ENCODE measurements around the gene ARID1B. TPM values are rescaled to one million over a fixed set of nuclear protein-coding genes. Genes with fewer than 3 reads are reported as not detected.

The ARID1B gene
- 10 to 100 TPM; 79.3 to 84.6 TPM for total RNA-seq
- long read RNA-seq, donor 1, full-length matches to known transcripts: 17 of 32 reads
- long read RNA-seq, donor 1, partial matches to known transcripts: 5 of 32 reads
- long read RNA-seq, donor 1, other reads (novel, unspliced or antisense): 10 of 32 reads
- long read RNA-seq, donor 2, full-length matches to known transcripts: 9 of 16 reads
- long read RNA-seq, donor 2, partial matches to known transcripts: 3 of 16 reads
- long read RNA-seq, donor 2, other reads (novel, unspliced or antisense): 4 of 16 reads

DNA sequence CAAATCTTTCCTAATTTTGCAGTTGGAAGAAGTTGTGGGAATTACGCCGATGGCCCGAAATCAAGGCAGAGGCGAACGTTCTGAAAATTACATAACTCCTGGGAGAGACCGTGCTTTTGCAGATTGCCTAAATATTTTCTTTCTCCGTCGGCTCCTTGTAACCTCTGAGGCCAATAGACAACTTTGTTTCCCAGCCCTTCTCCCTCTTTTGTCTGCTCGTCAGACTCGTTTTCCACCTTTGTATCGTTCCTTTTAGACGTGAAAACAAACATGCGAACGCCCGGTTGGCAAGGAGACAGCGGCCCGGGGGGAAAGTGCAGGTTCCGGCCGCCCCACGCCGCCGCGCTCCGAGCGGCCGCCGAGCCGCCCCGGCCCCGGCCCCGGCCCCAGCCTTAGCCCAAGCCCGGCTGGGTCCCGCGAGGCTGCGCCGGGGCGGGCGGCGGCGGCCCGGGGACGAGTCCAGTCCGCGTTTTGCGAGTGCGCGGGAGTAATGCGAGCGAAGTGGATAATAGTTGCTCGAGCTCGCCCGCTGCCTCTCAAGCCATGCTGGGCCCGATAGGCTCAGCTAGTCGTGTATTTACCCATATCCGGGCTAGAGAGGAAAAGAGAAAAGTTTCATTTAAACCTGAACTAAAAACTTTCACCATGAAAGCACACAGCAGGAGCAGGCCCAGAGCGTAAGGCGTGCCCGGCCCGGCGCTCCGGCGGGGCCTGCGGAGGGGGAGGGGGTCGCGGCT lies at the start of gene ARID1B:
ARID1B (plus strand) TSS at position 539 of the 737 bp plus-strand sequence. CDS start 303 bp downstream, outside the sequence.
- peak; percentile 95 for DNase-seq (ENCODE audit: low spot score)
- intact Hi-C loops (cut with DNase I): loop anchor here (2.0 to 10.0 kb wide), 3 partner anchors 90 to 212 kb away; no protein-coding TSS in a partner anchor

DNA sequence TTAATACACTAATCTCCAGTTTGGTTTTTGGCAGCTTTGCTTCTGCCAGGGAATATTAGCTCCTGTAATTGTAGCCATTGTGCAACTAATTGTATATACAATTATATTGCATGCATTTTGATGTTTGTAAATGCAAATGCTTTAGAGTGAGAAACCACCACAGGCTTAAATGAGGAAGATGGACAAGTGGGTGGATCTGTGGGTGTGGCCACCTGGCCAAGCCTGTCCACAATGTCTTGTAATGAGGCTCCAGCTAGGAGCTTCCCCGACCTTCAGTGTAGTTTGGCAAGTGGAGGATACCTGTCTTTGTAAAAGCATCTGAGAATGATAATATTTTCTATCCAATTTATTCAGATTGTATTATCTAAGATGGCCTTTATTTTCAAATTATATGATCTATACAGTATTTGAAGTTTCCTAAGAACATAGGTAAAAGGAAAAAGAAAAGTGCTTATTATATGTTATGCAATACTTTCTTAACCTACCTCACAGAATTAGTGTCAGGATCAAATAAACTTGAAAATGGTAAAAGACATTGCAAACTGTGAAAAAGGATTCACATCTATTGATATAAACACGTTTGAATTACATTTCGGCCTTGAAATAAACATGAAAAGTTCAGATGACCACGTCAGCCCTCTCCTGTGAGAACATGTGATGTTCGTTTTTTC lies 49.3 kb upstream of the ARID1B start:
- intact Hi-C loops (cut with DNase I): no loop called here

DNA sequence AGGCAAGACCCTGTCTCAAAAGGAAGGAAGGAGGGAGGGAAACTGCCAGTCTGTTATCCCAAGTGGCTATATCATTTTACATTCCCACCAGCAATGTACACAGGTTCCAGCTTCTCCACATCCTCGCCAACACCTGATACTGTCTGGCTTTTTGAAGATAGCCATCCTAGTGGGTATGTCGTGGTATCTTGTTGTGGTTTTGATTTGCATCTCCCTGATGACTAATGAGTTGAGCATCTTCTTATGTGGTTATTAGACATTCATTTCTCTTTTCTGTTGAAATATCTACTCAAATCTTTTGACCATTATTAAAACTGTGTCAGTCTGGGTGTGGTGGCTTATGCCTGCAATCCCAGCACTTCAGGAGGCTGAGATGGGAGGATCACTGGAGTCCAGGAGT lies 47.9 kb upstream of the ARID1B start:
- no peak for DNase-seq (ENCODE audit: low spot score)
- intact Hi-C loops (cut with DNase I): no loop called here

More for the DNA sequence above, 49.3 kb upstream of the ARID1B start:
- DNase-seq (ENCODE audit: low spot score): no peak

DNA sequence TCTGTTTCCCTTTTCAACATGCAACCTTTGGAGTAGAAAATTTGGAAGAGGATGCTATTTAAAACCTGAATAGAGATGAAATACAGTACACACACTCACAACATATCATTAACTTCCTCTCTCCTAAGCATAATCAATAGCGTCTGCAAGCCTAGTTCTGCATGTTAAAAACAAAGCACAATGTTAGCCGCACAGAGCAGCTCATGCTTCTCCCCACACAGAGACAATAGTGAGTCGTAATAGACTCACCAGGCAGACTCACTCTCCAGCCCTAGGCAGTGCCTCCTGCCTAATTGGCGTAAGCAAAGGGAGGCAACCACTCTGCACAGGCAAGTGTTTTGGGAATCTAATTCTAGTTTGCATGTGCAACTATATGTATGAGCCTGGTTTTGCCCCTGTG lies 45.8 kb upstream of the ARID1B start:
- DNase-seq (ENCODE audit: low spot score): no peak
- intact Hi-C loops (cut with DNase I): no loop called here

DNA sequence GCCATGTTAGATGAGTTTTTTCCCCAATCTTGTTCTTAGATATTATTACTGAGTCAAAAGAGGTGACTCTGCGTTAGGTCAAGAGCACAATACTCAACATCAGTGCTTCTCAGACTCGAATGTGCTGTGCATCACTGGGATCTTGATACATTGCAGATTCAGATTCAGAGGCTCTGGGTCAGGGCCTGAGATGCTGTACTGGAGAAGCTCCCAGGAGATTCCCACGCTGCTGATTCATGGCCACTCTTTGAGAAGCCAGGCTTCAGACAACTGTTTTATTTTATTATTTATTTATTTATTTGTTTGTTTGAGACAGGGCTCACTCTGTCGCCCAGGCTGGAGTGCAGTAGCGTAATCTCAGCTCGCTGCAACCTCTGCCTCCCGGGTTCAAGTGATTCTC lies 41.4 kb upstream of the ARID1B start:
- DNase-seq (ENCODE audit: low spot score): no peak
- intact Hi-C loops (cut with DNase I): no loop called here

DNA sequence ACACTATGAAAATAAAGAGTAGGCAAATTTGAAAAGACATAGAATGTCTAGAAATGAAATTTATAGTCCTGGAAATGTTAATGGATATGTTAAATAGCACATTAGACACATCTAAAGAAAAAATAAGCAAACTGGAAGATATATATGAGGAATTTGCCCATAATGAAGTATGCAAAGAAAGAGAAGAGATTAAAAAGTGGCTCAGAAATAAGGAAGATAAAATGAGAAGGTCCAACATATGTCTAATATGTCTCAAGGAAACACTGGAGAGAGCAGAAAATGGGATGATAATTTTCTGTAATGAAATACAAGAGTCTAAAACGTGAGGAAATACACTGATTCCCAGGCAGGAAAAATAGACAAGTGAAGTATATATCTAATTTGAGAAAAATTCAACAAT lies 36.6 kb upstream of the ARID1B start:
- DNase-seq (ENCODE audit: low spot score): no peak
- intact Hi-C loops (cut with DNase I): no loop called here

DNA sequence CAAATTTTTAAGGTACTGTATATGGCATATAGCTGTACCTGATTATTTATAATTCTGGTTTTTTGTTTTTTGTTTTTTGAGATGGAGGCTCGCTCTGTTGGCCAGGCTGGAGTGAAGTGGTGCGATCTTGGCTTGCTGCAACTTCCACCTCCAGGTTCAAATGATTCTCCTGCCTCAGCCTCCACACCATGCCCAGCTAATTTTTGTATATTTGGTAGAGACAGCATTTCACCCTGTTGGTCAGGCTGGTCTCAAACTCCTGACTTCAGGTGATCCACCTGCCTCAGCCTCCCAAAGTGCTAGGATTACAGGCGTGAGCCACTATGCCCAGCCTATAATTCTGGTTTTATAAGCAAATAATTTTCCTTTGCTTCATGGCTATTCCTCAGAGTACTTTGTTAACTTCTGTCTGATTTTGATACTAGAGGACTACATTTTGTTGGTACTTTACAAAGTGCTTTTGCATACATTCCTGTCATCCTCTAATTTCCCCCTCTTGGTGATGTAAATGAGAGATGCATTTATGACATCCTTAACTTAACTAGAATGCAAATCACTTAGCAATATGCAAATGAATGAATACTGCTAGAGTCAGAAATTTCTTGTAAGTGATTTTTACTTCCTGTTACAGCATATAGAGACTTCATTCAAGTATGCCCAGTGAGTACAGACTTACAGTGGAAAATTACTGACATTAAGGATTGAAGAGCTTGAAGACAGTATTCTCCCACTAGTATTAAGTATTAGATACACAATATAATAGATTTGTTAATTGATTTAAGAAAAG lies 35.7 kb upstream of the ARID1B start:
- intact Hi-C loops (cut with DNase I): no loop called here
- no peak for DNase-seq (ENCODE audit: low spot score)

DNA sequence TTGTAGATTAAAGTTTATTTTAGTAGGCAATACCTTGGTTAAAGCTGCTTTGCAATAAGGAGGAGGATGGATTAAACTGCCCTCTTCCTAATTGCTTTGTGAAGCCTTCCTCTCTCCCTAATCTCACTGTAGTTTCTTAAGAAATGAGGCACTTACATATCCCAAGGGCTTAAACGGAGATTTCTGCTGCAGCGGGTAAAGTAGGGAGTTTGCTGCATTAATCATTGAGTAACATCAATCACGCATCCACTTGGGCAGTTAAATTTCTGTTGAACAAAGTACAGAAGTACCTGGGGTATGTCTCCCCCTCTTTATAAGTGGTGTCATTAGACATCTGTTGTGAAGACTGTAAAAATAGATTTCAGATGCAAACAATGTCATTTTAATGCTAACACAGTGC lies 29.5 kb upstream of the ARID1B start:
- DNase-seq (ENCODE audit: low spot score): no peak
- intact Hi-C loops (cut with DNase I): no loop called here

DNA sequence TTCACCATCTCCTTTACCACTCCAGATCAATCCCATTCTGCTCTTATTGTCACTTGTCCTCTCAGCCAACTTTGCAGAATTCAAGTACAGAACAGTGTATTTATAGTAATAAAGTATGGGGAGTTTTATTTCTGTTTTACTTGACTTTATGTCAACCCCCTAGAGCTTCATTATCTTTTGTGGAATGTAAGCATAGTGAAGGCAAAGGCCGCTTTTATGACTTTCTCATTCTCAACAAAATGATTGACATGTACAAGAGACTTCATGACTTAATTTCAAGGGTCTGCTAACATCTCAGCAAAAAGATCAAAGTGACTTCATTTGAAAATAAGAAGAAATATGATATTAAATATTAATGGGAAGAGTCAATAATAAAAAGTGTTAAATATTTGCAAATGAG lies 28.7 kb upstream of the ARID1B start:
- DNase-seq (ENCODE audit: low spot score): no peak
- intact Hi-C loops (cut with DNase I): no loop called here

DNA sequence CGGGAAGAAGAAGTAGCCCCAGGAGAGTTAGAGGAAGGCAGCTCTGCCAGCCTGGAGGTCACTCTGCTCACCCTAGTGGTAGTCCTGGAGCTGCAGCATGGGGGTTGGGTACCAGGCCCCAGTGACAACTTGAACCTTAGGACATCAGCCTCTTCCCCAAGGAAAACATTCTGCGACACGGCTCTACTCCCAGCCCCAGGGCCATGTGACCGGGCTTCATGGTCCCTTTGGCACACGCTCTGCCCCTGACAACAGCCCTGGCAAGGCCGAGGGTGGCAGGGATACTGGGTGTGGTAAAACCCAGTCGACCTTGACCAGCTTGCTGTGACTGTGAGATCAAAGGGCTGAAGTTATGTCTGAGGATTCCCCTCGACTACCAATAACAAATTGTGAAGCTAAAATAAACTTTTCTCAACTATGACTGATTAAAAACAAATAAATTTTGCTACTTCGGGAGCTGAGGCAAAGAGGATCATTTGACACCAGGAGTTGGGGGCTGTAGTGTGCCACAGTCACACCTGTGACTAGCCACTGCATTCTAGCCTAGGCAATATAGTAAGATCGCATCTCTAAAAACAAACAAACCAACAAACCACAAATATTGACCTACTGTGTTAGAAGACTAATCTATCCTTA lies 24.4 kb upstream of the ARID1B start:
- intact Hi-C loops (cut with DNase I): no loop called here
- no peak for DNase-seq (ENCODE audit: low spot score)

DNA sequence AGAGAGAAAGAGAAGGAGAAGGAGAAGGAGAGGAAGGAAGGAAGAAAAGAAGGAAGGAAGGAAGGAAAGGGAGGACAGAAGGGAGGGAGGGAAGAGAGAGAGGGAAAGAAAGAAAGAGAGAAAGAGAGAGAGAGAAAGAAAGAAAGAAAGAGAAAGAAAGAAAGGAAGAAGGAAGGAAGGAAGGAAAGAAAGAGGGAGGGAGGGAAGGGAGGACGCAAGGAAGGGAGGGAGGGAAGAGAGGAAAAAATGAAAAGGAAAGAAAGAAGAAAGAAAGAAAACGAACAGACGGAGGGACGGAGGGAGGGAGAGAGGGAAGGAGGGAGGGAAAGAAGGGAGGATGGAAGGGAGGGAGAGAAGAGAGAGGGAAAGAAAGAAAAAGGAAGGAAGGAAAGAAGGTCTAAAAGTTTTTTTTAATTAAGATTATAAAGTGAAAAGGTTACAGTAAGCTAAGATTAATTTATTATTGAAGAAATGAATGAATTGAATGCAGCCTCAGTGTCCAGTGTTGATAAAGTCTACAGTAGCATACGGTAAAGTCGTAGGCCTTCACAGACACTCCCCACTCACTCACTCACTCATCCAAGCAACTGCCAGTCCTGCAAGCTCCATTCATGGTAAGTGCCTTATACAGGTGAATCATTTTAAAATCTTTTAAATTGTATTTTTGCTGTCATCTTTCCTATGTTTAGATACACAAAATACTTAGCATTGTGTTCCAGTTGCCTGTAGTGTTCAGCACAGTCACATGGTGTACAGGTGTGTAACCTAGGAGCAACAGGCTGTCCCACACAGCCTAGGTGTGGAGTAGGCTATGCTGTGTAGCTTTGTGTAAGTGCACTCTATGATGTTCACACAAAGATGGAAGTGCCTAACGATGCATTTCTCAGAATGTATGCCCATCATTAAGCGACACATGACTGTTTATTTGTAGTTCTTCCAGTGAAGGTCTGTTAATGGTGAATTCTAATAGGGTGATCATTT lies 20.3 kb upstream of the ARID1B start:
- intact Hi-C loops (cut with DNase I): no loop called here
- no peak for DNase-seq (ENCODE audit: low spot score)

DNA sequence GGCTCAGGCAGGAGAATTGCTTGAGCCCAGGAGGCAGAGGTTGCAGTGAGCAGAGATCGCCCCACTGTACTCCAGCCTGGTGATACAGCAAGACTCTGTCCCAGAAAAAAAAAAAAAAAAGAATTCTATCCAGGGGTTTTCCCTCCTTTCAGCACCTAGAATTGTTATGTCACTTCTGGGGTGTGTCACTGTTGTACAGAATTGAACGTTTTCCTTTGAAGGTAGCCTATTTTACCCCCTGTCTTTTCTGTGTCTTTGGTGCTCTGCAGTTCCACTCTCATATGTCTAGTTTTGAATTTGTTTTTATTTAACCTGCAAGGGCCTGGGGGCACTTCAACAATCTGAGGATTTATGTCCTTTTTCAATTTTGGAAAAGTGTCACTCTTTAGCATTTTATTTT lies 19.3 kb upstream of the ARID1B start:
- intact Hi-C loops (cut with DNase I): no loop called here
- DNase-seq (ENCODE audit: low spot score): no peak

DNA sequence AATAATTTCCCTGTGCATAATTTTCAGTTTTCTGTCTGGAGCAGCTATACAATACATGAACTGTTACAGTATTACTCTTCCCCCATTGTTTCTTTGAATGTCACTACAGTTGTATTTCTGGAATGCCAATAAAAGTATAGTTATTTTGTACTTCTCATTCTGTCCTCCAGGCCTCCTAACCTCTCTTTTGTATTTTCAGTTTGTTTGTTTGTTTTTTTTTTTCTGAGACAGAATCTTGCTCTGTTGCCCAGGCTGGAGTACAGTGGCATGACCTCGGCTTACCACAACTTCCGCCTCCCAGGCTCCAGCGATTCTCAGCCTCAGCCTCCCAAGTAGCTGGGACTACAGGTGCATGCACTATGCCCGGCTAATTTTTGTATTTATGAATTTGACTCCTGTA lies 16.8 kb upstream of the ARID1B start:
- no peak for DNase-seq (ENCODE audit: low spot score)
- intact Hi-C loops (cut with DNase I): no loop called here

DNA sequence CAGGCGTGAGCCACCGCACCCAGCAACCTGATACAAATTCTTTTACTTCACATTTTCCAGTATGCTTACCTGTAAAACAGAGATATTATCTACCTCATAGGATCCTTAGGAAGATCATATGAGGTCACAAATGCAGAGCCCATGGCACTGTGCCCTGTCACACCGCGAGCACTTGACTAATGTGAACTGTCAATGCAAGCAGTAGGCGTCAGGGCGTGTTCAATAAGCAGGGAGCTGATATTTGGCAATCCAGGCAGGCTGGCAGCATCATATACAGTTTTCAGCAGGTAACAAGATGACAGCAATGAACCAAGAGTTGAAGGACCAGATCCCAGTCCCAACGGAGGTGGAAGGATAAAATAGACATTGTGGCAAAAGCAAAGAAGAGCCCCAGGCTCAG lies 14.6 kb upstream of the ARID1B start:
- DNase-seq (ENCODE audit: low spot score): no peak
- intact Hi-C loops (cut with DNase I): no loop called here

DNA sequence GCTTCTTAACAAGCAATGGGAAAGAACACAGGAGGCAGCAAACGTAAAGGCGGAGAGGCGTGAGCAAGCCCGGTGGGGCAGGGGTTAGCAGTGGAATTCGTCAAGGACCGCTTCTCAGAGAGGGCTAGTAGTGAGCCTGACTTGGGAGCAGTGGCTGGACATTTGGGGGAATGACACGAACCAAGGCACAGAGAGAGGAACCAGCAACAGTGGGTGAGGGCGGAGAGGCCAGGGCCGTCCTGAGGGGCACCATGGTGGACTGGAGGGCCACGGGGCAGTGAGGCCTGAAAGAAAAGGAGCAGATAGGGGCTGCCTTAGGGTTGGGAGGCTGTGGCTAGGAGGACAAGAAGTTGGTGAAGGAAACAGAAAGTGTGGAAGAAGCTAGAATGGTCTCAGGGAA lies 12.1 kb upstream of the ARID1B start:
- intact Hi-C loops (cut with DNase I): no loop called here
- peak; percentile 57 for DNase-seq (ENCODE audit: low spot score)

DNA sequence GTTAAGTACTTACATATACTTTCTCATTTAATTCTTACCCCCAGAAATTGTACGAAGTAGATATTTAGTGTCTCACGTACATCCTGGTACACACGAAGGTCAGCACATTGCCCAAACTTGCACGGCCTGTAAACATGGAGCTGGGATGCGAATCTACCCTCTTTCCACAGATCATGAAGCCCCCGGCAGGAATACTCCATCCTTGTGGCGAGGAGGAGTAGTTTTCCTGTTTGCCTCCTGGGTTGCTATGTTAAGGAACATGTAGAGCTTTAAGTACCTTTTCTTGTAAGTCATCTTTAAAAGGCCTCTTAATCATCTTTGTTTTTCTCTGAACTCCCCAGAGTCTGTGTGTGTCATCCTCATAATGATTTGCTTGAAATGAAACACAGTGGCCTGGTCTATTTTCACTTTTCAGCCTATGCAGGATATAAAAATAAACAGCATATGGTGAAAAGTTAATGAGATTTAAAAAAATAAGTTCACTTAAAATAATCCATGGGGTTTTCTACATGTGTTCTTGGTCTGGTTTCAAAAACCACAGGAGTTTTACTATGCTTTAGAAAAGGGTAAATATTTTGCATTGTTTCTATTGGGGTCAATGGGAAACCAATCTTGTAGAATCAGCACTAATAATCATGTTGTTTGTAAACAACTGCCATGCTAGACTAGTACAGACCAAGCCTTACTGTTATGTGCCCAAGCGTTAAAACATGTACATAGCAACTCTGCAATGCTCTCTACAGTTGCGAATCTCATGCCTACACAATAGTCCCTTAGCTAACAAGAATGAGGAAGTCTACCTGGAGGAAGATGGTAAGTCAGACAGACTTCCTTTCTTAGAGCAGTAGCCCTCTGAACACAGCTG lies 9.3 kb upstream of the ARID1B start:
- intact Hi-C loops (cut with DNase I): no loop called here
- DNase-seq (ENCODE audit: low spot score): no peak

DNA sequence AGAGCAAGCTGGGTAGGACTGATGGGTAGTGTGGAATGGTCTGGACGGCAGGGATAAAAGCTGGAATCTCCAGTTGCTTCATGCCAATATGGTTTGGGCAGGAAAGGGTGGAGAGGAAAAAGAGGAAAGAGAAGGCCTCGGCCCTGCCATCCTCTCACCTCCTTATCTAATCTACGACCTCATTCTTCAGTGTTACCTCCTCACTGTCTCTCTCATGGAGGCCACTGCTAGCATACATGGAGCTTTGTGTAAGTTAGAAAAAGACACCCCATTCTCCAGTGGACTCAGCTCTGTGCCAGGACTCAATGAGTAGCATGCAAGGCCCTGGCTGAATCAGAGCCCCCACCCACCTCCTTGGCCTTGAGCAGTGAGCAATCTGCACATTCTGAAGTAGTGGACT lies 6.1 kb upstream of the ARID1B start:
- intact Hi-C loops (cut with DNase I): loop anchor here (10.0 kb wide), 2 partner anchors 86 to 206 kb away; no protein-coding TSS in a partner anchor
- DNase-seq (ENCODE audit: low spot score): no peak

Data from posterior vena cava (tissue), 2 donors.